Rectal smooth muscle tissue (tissue), 1 donor: ENCODE results near the gene CCRL2.

Source experiments
- H3K27ac ChIP-seq: one replicate; pipeline ENCODE4 v1.7.0; 2013; ENCODE audit warnings: low read depth, low read length, inconsistent platforms
- H3K27me3 ChIP-seq: one replicate; pipeline ENCODE4 v1.7.0; 2013; ENCODE audit warnings: low read length; ENCODE audit not compliant: control insufficient read depth, insufficient read depth
- H3K36me3 ChIP-seq: one replicate; pipeline ENCODE4 v1.7.0; 2013; ENCODE audit warnings: low read length; ENCODE audit not compliant: control insufficient read depth, insufficient read depth
- H3K4me1 ChIP-seq: one replicate; pipeline ENCODE4 v1.7.0; 2013; ENCODE audit warnings: low read length; ENCODE audit not compliant: control insufficient read depth, insufficient read depth
- H3K4me3 ChIP-seq: one replicate; pipeline ENCODE4 v1.7.0; 2013; ENCODE audit warnings: low read length
- H3K9ac ChIP-seq: one replicate; pipeline ENCODE4 v1.7.0; 2013; ENCODE audit warnings: low read length

CCRL2 gene

DNA sequence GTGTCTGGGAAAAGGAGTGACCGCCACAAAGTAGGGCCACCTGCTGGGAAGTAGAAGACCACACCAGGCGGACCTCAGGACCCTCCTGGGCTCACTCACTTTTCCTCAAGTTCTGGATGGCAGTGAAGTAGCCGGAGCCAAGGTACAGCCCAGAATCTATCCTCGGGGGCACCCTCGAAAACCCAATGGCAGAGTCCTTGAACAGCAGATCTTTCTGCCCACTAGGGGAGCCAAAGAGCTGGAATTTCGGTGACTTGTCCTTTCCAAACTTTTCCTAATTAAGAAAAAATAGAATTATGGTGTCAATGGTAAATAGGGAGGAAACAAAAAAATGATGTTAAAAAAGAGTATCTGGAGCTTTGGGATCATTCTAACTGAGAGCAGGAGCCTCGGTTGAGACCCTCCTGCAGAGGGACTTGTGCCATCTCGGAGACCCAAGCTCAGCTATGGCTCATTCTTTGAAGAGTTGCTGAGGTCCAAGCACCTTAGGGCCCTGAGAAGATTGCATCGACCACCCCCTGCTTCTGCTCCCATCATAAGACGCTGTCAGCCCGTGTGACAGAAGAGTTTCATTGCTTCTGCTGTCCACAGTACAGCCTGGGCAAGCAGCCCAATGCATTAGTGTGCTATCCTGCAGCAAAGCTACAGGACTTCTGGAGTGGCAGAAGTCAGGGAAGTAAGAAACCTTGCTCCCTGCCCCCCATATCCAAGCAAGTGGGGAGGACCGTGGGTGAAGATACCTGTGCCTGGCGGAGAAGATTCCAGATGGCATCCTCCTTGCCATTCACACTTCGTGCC is 42.9 kb downstream of the CCRL2 start:
- Histone ChIP-seq H3K36me3 (no peaks in the 10 kb centered on the region), H3K27me3 (no peaks in the 10 kb centered on the region), H3K27ac (no peak overlapping the region)

DNA sequence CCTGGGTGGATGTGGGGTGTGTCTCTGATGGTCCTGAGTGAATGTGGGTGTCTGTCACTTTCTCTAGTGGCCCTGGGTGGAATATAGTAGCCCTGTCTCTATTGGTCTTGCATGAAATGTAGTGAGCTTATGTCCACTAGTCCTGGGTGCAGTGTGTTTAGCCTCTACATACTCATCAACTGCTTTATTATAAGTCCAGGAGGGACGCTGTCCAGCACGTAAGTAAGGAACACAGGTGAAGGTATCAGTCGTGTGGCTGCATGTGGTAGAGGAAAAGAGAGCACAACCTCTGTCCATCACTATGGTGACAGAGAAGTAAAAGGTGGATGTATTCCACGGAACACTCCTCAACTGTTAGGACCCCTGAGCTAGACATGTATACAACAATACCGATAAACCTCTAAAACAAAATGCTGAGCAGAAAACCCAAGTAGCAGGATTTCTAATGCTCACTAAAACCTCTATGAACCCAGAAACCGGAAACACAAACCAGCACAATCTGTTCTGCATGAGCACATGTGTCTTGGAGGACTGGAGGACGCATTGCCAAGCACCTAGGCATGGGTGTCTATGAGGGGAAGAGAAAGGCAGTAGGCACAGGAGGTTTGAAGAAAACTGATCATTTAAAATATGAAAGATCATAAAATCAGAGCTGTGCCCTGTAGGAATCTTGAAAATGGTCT is 46.6 kb downstream of the CCRL2 start:
- H3K4me1 ChIP-seq, result no peaks in the 10 kb centered on the region
- no peaks in the 10 kb centered on the region for H3K36me3 ChIP-seq
- H3K27ac ChIP-seq, result no peak overlapping the region
- H3K9ac ChIP-seq, result no peak overlapping the region
- no peak overlapping the region for H3K4me3 ChIP-seq
- H3K27me3 ChIP-seq, result no peaks in the 10 kb centered on the region

More for the DNA sequence above, 42.9 kb downstream of the CCRL2 start:
- Histone ChIP-seq H3K9ac (no peak overlapping the region), H3K4me3 (no peak overlapping the region), H3K4me1 (no peaks in the 10 kb centered on the region)

DNA sequence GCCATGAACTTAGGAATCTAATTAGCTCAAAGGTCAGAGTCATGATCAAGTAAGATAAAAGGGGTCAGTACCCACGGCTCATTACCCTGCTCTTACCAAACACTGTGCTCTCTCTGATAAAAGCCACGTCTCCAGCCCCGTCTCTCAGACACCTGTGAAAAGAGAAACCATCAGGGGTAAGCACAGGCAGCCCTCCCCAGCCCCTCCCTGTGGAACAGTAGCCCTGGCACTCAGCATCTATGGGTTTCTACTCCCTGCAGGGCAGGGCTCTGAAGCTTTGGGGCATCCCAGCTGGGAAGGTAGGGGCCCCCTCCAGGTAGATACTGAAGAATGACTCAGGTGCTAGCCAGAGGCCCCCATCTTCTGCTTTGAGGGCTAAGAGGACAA is 47.1 kb downstream of the CCRL2 start:
- no peak overlapping the region for H3K27ac ChIP-seq
- no peaks in the 10 kb centered on the region for H3K27me3 ChIP-seq
- no peaks in the 10 kb centered on the region for H3K36me3 ChIP-seq
- no peaks in the 10 kb centered on the region for H3K4me1 ChIP-seq
- no peak overlapping the region for H3K9ac ChIP-seq
- H3K4me3 ChIP-seq, result no peak overlapping the region

DNA sequence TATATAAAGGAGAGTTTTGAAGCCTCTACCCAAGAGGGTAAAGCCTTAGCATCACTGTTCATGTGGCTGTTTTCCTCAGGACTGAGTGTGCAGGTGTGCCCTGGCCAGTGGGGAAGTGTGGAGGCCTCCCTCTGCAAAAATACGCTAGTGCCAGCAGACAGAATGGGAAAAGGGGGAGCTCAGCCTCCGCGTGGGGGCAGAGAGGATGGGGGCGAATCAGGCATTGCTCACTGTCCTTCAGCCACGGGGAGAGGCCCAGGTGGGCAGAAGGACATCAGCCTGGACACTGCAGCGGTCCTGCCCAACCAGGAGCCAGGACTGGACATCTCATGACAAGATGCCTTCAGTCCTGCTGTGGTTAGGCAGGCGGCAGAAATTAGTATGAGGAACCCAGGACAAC is 47.5 kb downstream of the CCRL2 start:
- no peak overlapping the region for H3K4me3 ChIP-seq
- H3K27ac ChIP-seq, result no peak overlapping the region
- no peak overlapping the region for H3K9ac ChIP-seq

DNA sequence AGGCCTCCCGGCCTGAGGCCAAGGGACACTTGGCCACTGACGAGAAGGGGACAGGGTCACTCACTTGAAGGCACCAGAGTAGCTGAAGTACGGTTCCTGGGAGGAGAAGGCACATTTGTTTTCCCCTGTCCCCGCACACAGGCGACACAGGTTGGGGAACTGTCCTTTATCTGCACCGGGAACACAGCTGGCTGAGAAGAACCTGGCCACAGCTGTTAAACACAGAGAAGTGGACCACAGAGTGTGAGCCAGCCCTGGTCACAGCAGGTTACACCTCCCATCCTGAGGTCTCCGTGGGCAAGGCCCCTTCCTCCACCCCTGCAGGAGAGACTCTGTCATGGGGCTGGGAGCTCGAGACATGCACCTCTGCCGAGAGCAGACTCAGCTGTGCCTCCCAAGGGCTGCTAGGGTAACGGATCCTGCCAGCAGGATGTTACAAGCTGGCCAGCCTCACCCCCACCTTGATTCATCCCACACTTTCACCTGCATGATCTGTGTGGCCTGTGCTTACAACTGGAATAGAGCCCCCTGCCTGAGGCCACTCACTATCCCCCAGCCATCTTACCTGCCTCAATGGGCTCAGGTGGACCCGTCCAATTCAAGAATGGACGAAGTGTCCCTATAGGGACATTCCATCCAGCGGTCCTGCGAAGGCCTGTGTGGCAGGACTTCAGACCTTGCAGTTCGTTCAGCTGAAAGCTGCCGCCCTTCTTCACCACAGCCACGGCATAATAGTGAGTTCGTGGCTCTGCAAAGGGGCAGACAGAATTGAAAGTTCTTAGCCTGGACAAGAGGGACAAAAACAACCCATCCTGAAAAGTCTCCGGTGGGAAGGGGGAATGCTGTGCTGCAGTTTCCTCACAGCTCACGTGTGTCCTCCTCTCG is 48.4 kb downstream of the CCRL2 start:
- no peaks in the 10 kb centered on the region for H3K36me3 ChIP-seq
- H3K27me3 ChIP-seq, result no peaks in the 10 kb centered on the region
- H3K4me1 ChIP-seq, result no peaks in the 10 kb centered on the region
- H3K9ac ChIP-seq, result no peak overlapping the region
- no peak overlapping the region for H3K27ac ChIP-seq
- no peak overlapping the region for H3K4me3 ChIP-seq

More for the DNA sequence above, 47.5 kb downstream of the CCRL2 start:
- H3K36me3 ChIP-seq, result no peaks in the 10 kb centered on the region
- no peaks in the 10 kb centered on the region for H3K4me1 ChIP-seq
- no peaks in the 10 kb centered on the region for H3K27me3 ChIP-seq

DNA sequence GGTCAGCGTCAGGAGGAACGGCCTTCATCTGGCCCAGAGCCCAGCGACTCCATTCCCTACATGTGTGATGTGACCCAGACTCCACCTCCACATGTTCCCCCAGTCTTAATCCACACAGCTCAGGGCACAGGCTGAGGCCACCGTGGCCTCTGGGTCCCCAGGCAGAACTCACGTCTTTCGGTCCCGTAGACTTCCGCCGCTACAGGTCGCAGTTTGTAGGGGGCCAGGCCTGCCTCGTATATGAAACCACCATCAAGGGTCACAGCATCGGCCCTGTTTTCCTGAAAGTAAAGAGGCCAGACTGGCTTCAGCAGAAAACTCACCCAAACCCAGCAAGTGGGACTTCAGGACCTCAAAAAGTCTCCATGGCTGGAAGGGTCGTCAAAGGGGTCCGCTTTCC is 49.1 kb downstream of the CCRL2 start:
- Histone ChIP-seq H3K4me1 (no peaks in the 10 kb centered on the region), H3K27me3 (no peaks in the 10 kb centered on the region)

More for the DNA sequence above, 49.1 kb downstream of the CCRL2 start:
- H3K4me3 ChIP-seq, result no peak overlapping the region
- no peak overlapping the region for H3K9ac ChIP-seq
- H3K36me3 ChIP-seq, result no peaks in the 10 kb centered on the region
- H3K27ac ChIP-seq, result no peak overlapping the region
